GM21390 (cell line): ENCODE measurements around the gene CSTPP1.

ENCODE experiments used
- ATAC-seq: cut with Tn5 transposase; IDR thresholded peaks from one replicate; pipeline ENCODE4 v1.9.1; 2021; ENCODE audit not compliant: unreplicated experiment

The CSTPP1 gene, protein sequence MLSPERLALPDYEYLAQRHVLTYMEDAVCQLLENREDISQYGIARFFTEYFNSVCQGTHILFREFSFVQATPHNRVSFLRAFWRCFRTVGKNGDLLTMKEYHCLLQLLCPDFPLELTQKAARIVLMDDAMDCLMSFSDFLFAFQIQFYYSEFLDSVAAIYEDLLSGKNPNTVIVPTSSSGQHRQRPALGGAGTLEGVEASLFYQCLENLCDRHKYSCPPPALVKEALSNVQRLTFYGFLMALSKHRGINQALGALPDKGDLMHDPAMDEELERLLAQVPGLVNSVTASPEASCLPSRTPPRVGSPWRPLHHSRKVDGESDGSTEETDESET

DNA sequence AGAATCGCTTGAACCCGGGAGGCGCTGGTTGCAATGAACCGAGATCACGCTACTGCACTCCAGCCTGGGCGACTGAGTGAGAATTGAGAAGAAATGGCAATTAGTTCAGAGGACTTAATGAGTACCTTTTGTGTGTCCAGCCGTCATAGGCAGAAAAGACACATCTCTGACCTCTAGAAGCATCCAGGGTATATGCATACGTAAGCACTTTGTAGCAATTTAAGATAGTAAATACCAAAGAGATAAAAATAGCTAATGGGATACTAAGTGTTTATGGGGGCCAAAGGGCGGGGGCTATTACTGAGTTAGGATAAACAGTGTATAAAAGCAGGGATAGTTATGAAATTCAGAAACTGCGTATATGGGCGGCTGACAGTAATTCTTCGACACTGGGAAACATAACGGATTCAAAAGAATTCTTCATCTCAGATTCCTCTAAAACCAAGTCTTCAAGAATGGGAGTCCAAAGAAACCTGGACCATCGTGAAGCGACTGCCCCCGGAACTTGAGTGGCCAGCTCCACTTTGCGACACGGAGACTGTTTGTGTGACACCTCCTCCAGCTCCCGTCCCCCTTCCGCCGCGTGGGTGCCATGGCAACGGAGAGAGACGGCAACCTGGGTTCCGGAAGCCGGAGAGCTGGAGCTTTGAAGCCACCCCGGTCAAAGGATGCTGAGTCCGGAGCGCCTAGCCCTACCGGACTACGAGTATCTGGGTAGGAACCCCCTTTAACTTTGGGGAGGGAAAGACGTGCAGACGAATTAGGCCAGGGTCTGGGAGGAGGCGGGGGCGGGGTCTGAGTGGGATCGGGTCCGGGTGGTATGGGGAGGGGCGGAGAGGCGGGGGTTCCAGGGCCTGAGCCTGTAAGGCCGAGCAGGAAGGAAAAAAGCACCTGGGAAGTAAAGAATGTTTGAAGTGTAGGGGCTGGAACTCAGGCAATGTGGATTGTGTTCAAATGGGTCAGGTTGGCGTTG is at the start of gene CSTPP1:
CSTPP1 (plus strand) TSS at position 624 of the 973 bp plus-strand sequence; CDS start at position 669, 45 bp downstream.
- peak; percentile 90 for ATAC-seq

DNA sequence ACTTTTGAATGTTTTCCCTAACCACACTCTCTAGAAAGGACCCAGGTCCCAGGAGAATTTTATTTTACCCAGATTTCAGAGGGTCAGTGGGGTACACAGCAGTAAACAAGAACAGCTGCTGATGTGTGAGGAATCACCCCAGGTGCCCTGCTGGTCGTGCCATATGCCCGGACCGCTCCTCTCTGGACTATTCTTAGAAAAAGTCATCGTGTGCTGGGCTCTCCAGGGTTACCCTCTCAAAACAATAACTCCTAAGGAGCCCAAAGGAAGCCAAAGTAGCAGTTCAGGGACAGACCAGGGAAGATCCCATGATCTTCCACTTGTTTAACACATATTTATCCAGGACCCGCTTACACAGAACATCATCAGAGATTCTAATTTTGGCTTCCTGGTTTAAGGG is 47.9 kb upstream of the CSTPP1 start:
- ATAC-seq, result no peak

DNA sequence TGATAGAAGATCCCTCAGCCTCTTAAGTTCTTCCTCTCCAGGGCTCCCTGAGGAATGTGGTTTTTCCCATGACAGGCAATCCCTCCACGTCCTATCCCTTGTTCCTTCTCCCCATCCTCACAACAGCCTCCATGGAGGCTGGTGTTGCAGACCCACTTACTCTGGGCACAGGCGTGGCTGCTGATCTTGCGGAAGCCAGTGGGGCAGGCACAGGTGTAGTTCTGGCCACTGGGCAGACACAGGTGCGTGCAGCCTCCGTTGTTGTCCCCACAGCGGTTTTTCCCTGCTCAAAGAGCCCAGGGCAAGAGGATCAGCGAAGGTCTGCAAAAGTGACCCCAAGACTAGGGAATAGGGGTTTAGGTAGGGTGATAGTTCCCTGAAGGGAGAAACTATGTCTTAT is 47.3 kb upstream of the CSTPP1 start:
- no peak for ATAC-seq

DNA sequence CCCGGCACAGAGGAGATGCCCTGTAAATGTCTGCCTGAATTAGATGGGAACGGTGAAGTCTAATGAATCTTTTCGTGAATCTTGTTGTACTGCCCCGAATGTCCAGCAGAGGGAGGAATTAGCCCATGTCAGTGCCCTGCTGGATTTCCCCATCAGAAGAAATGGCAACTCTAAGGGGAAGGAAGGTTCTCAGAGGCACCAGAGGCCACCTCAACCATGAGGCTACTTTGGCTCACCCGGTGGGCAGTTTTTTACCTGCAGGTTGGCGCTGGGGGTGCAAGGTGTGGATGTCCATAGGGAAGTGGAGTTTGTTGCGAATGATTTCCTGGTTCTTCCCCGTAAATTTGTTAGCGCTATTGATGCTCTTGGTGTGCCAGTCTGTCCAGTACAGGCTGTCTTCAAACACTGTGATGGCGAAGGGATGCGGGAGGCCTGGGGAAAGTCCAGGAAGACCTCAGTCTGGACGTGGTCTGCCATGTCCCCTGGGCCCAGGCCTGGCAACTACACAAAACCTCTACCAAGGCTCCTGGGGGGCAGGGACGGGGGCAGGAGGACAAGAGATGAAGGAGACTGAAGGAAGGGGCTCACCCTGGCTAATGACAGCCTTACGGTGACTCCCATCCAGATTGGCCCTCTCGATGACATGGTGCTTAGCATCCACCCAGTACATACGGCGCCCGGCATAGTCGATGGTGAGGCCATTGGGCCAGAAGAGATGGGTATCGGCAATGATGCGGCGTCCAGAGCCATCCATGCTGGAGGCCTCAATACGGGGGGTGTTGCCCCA is 46.7 kb upstream of the CSTPP1 start:
- ATAC-seq, result no peak

DNA sequence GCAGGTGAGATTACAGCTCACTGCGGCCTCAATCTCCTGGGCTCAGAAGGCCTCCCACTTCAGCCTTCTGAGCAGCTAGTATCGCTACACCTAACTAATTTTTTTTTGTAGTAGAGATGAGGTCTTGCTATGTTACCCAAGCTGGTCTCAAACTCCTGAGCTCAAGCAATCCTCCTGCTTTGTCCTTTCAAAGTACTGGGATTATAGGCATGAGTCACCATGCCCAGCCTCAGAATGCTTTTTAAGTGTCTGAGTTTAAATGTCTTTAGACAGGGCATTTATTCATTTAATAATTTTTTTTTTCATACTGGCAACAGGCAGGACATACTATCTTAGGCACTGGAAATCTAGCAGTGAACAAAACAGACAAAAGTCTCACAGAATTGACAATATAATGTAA is 45.9 kb upstream of the CSTPP1 start:
- ATAC-seq, result no peak

DNA sequence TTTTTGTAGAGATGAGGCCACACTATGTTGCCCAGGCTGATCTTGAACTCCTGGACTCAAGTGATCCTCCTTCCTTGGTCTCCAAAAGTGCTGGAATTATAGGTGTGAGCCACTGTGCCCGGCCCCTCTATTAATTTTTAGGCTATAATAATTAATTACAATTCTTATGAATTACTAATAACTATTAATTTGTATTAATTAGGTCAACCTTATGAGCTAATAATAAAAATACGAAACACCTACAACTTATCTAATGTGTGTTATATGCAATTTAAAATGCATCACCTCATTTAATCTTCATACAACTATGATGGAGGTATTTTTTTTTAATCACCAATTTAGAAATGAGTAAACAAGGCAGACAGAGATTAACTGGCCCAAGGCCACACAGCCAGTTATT is 44.5 kb upstream of the CSTPP1 start:
- no peak for ATAC-seq

DNA sequence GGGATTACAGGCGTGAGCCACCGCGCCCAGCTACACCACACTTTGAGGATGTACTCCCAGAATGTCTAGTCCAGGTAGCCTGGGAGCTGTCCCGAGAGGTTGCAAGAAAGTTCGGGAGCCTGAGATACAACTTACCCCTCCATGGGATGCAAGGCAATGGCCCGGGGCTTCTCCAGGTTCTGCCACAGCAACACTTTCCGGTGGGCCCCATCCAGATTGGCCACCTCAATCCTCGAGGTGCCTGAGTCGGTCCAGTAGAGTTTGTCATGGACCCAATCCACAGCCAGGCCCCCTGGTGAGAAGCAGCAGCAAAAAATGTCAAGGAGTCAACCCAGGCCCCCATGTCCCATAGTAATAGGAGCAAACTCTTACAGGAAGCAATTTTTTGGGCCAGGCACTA is 43.7 kb upstream of the CSTPP1 start:
- ATAC-seq, result no peak

DNA sequence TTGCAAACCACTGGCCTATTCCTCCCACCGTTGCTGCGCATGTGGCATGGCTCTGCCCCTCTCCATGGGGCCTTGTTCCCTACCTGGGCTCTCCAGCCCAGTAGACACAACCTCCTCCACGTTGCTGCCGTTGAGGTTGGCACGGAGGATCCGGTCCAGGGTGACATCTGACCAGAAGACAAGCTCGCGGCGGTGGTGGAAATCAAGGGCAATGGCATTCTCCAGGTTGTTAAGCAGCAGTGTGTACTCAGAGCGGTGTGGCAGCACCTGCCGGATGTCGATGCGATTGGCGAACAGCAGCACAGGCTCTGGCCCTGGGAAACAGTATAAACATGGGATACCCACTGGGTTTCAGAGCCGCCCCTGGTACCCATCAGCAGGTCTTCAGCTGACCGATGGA is 42.1 kb upstream of the CSTPP1 start:
- no peak for ATAC-seq

DNA sequence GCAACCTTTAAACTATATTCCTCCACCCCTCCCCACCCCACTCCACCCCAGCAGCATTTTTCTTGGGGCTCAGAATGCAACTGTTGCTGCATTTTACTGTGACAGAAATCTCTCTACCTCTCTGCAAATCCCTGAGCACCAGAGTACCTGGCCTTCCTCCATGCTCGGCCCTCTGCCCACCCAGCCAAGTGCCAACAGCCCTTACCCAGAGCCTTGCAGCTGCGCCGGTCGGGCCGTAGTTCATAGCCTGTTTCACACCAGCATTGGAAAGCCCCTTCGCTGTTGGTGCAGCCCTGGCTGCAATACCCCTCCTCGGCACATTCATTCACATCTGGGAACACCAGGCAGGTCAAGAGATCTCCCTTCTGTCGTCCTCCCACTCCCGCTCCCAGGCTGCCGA is 41.6 kb upstream of the CSTPP1 start:
- no peak for ATAC-seq

DNA sequence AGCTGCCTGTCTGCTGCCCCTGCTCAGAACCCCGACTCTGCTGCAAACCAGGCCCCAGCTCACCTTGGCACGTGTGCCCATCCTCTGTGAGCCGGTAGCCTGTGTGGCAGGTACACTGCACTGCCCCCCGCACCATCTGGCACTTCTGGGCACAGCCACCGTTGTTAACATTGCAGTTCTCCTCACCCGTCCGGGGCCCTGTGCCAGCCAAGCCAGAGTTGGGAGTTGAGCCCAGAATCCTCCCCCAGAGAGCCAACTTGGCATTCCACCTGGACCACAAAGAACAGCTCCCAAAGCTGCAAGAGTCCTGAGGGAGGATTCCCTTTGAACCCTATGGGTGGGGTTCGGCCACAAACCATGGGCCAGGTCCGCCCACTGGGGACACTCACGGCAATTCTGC is 40.7 kb upstream of the CSTPP1 start:
- no peak for ATAC-seq

DNA sequence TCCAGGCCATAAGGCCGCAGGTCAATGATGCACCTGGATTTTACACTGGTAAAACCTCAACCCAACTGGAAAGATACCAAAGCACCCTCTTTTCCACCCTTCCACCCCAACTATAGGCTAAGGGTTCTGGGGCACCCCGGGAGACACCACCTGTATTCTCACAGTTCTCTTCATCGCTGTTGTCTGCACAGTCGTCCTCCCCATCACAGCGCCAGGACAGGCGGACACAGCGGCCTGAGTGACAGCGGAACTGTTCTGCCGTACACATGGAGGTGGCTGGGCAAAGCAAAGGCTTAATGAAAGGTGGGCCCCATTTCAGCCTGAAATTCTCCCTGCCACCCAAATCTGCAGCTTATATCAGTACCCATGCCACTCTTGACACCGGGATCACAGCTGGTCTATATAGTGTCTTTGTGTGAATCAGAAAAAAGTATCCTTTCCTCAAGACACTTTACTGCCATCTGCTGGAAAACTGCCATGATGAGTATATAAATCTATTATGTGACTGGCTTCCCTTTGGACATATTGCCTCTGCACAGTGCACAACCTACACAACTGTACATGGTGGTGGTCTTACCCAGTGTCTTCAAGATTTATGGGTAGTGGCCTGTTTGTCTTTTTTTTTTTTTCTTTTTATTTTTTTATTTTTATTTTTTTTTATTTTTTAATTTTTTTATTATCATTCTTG is 39.7 kb upstream of the CSTPP1 start:
- ATAC-seq, result no peak

DNA sequence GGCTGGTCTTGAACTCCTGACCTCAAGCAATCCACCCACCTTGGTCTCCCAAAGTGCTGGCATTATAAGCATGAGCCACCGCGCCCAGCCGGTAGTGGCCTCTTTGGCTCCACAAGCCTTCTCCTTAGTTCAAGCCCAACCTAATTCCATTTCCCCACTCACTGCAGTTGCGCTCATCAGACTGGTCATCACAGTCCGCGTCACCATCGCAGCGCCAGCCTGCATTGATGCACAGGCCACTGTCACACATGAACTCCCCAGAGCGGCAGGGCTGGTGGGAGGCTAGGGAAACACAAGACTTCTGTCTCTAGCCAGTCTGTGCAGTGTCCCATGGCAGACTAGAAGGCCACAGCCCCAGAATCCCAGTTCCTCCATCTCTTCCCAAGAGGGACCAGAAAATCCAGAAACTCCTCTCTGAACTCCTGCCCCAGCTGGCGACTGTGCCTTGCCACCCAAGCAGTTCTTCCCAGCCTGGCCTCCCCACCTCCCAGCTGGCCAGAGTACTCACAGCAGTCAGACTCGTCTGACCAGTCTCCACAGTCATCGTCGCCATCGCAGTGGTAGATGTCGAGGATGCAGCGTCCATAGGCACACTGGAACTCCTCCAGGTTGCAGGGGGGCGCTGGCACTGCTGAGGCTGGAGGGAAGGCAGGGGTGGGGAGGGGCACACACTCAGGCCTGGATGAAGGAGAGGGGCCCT is 38.0 kb upstream of the CSTPP1 start:
- ATAC-seq, result no peak

DNA sequence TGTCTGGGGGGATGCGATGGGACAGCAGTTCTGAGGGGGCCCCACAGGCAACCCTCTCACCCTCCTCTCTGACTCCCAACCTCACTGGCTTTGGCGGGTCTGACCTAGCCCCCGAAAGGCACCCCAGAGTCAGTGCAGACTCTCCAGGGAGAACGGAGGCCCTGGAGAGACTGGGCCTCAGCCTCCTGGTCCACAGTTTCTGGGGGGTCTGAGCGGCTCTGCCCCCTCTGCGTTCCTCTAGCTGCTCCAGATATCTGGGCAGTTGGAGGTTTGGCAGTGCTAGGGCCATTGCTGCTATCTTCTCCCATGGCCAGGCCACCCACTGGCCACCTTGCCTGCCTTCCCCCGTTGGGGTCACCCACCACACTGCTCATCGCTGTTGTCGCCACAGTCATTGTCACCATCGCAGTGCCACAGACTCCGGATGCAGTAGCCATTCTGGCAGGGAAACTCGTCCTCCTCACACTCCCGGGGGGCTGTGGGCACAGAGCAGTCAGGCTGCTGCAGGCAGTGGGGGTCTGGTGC is 37.0 kb upstream of the CSTPP1 start:
- no peak for ATAC-seq

DNA sequence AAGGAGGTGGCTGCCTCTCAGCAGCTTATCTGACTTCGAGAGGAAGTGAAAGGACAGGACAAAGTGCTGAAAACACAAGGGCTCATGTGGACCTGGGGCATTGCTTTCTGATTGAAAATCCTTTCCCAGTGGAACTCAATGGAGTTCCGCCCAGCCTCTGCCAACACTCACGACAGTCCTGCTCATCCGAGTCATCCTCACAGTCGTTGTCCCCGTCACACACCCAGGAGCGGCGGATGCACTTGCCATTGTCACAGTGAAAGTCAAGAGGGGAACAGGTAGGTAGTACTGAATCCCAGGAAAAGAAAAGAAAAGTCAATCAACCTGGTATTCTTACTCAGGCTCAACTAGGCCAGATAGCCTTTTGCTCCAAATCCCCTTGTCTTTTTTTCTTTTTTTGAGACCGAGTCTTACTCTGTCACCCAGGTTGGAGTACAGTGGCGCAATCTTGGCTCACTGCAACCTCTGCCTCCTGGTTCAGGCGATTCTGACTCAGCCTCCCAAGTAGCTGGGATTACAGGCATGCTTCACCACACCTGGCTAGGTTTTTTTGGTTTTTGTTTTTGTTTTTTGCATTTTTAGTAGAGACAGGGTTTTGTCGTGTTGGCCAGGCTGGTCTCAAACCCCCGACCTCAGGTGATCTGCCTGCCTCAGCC is 36.3 kb upstream of the CSTPP1 start:
- no peak for ATAC-seq

DNA sequence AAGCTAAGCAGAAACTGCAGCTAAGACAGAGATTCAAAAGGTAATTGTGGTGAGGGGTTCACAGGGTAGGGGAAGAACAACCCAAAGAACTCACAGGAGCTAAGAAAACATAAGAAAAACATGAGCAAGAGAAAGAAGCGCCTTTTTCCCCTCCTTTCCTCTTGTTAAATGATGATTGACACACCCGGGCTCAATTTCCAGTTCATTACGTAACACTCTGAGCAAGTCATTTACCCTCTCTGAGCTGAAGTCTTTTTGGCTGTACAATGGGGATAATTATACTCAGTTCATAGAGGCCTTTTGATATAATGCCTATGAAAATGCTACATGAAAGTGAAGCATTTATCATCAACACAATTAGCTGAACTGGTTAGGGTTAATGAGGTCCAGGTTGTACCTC is 35.4 kb upstream of the CSTPP1 start:
- no peak for ATAC-seq

DNA sequence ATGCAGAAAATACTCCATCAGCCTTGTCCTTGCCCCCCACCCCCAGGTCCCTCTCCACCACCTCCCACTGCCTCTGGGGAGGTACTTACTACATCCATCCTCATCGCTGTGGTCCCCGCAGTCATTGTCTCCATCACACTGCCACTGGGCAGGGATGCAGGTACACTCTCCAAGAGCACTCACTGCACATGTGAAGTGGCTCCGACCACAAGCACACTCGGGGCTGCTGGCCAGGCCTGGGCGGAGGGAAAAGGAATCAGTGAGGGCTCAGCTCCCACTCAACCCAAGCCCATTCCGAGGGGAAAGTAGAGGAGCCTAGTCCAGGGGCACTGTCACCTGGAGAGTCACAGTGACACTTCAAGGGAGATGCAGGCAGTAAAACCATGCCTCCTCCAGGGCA is 33.9 kb upstream of the CSTPP1 start:
- no peak for ATAC-seq

DNA sequence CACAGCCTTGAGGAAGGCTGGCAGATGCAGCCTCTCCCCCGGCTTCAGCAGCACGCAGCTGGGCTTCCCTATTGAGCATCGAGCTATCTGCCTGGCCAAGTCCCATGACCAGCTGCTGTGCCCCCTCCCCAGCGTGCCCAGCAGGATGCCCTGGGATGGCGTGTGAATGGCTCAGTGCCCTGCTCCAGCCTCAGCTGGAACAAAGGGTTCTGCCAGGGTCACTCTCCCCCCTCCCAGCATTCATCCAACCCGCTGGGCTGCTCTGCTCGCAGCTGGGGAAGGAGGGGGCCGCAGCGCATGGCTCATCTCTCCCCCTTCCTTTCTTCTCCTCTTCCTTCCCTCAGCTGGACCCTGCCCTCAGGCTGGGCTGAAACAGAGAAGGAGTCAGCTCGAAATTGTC is 32.7 kb upstream of the CSTPP1 start:
- no peak for ATAC-seq

DNA sequence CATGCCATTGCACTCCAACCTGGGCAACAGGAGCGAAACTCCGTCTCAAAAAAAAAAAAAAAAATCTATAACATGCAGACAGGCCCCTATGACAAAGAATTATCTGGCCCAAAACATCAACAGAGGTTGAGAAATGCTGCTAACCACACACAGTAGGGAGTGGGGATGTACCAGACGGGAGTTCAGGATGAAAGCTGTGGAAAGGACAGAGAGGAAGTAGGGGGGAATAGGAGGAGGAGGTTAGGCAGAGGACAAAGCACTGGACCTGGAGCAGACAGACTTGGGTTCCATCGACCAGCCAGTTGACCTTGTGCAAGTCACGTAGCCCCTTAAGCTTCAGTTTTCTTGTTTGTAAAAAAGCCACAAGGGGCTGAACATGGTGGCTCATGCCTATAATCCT is 30.8 kb upstream of the CSTPP1 start:
- no peak for ATAC-seq

DNA sequence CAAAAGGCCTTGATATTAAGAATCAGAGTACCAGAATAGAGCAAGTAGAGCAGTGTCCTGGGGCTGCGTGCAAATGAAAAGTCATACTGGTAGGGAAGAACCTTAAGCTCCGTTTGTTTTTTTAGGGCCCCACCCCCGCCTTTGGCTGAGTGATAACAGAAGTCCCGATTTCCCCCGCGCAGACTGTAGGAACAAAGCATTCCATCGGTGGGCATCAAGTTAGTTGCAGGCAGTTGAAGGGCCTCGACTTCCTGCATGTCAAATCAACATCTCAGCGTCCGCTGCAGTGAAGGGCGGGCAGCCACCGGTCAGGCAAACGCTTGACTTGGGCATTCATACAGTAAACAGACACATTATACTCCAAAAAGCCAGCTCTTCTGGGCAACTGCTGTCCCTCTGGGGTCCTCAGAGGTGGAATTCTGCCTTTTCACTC is 29.9 kb upstream of the CSTPP1 start:
- no peak for ATAC-seq
